ENCODE results near the gene HOXD8. TPM values are rescaled to one million over a fixed set of nuclear protein-coding genes. Genes with fewer than 3 reads are reported as not detected.

The HOXD8 gene
- total RNA-seq, 1 donor: not detected

GRCh38 chr2:176125772-176126054, 3.8 kb upstream of the HOXD8 start:
- no peaks in the 10 kb centered on the region for H3K9me3 ChIP-seq (ENCODE audit: low read depth, low read length)
- peaks cover 92% of the 10 kb centered on the region for H3K27me3 ChIP-seq (ENCODE audit: insufficient read depth, low read length)
- no peak overlapping the region for H3K4me3 ChIP-seq (ENCODE audit: low read length)
- peaks cover 32% of the 10 kb centered on the region for H3K4me1 ChIP-seq (ENCODE audit: insufficient read depth, low read length)

- H3K27me3 ChIP-seq (ENCODE audit: insufficient read depth, low read length): peaks cover 92% of the 10 kb centered on the region
- H3K4me3 ChIP-seq (ENCODE audit: low read length): no peak overlapping the region
- H3K4me1 ChIP-seq (ENCODE audit: insufficient read depth, low read length): peaks cover 28% of the 10 kb centered on the region
- no peaks in the 10 kb centered on the region for H3K9me3 ChIP-seq (ENCODE audit: low read depth, low read length)
These were observed 2.4 kb upstream of the HOXD8 start for GRCh38 chr2:176126929-176127773.

- H3K4me3 ChIP-seq (ENCODE audit: low read length): no peak overlapping the region
- peaks cover 92% of the 10 kb centered on the region for H3K27me3 ChIP-seq (ENCODE audit: insufficient read depth, low read length)
- peaks cover 28% of the 10 kb centered on the region for H3K4me1 ChIP-seq (ENCODE audit: insufficient read depth, low read length)
- no peaks in the 10 kb centered on the region for H3K9me3 ChIP-seq (ENCODE audit: low read depth, low read length)
These were observed 1.8 kb upstream of the HOXD8 start for GRCh38 chr2:176127774-176128072.

GRCh38 chr2:176128172-176128981, 1.1 kb upstream of the HOXD8 start:
- Histone ChIP-seq H3K27me3 (ENCODE audit: insufficient read depth, low read length) (peaks cover 92% of the 10 kb centered on the region), H3K9me3 (ENCODE audit: low read depth, low read length) (no peaks in the 10 kb centered on the region)

GRCh38 chr2:176129813-176130146, 275 bp downstream of the HOXD8 start:
- H3K27me3 ChIP-seq (ENCODE audit: insufficient read depth, low read length): peaks cover 92% of the 10 kb centered on the region
- peaks cover 23% of the 10 kb centered on the region for H3K4me1 ChIP-seq (ENCODE audit: insufficient read depth, low read length)
- H3K9me3 ChIP-seq (ENCODE audit: low read depth, low read length): no peaks in the 10 kb centered on the region
- H3K4me3 ChIP-seq (ENCODE audit: low read length): no peak overlapping the region

More at GRCh38 chr2:176128172-176128981, 1.1 kb upstream of the HOXD8 start:
- Histone ChIP-seq H3K4me3 (ENCODE audit: low read length) (no peak overlapping the region), H3K4me1 (ENCODE audit: insufficient read depth, low read length) (peaks cover 23% of the 10 kb centered on the region)

- Histone ChIP-seq H3K4me1 (ENCODE audit: insufficient read depth, low read length) (peaks cover 23% of the 10 kb centered on the region), H3K4me3 (ENCODE audit: low read length) (no peak overlapping the region)
These were observed 847 bp downstream of the HOXD8 start for GRCh38 chr2:176130147-176130956.

GRCh38 chr2:176130957-176131847, 1.7 kb downstream of the HOXD8 start:
- no peak overlapping the region for H3K4me3 ChIP-seq (ENCODE audit: low read length)
- no peaks in the 10 kb centered on the region for H3K9me3 ChIP-seq (ENCODE audit: low read depth, low read length)
- H3K4me1 ChIP-seq (ENCODE audit: insufficient read depth, low read length): peaks cover 24% of the 10 kb centered on the region
- H3K27me3 ChIP-seq (ENCODE audit: insufficient read depth, low read length): peaks cover 92% of the 10 kb centered on the region

More at GRCh38 chr2:176130147-176130956, 847 bp downstream of the HOXD8 start:
- Histone ChIP-seq H3K27me3 (ENCODE audit: insufficient read depth, low read length) (peaks cover 92% of the 10 kb centered on the region), H3K9me3 (ENCODE audit: low read depth, low read length) (no peaks in the 10 kb centered on the region)

GRCh38 chr2:176131848-176132158, 2.3 kb downstream of the HOXD8 start:
- Histone ChIP-seq H3K4me3 (ENCODE audit: low read length) (no peak overlapping the region), H3K27me3 (ENCODE audit: insufficient read depth, low read length) (peaks cover 92% of the 10 kb centered on the region), H3K4me1 (ENCODE audit: insufficient read depth, low read length) (peaks cover 29% of the 10 kb centered on the region), H3K9me3 (ENCODE audit: low read depth, low read length) (no peaks in the 10 kb centered on the region)

GRCh38 chr2:176132205-176133171, 3.0 kb downstream of the HOXD8 start:
- H3K4me1 ChIP-seq (ENCODE audit: insufficient read depth, low read length): peaks cover 30% of the 10 kb centered on the region
- H3K27me3 ChIP-seq (ENCODE audit: insufficient read depth, low read length): peaks cover 92% of the 10 kb centered on the region
- no peak overlapping the region for H3K4me3 ChIP-seq (ENCODE audit: low read length)
- no peaks in the 10 kb centered on the region for H3K9me3 ChIP-seq (ENCODE audit: low read depth, low read length)

GRCh38 chr2:176133389-176133788, 3.9 kb downstream of the HOXD8 start:
- Histone ChIP-seq H3K9me3 (ENCODE audit: low read depth, low read length) (no peaks in the 10 kb centered on the region), H3K27me3 (ENCODE audit: insufficient read depth, low read length) (peaks cover 92% of the 10 kb centered on the region), H3K4me1 (ENCODE audit: insufficient read depth, low read length) (peaks cover 30% of the 10 kb centered on the region), H3K4me3 (ENCODE audit: low read length) (no peak overlapping the region)

GRCh38 chr2:176134035-176134434, 4.5 kb downstream of the HOXD8 start:
- H3K27me3 ChIP-seq (ENCODE audit: insufficient read depth, low read length): peaks cover 92% of the 10 kb centered on the region
- peaks cover 27% of the 10 kb centered on the region for H3K4me1 ChIP-seq (ENCODE audit: insufficient read depth, low read length)
- no peak overlapping the region for H3K4me3 ChIP-seq (ENCODE audit: low read length)
- no peaks in the 10 kb centered on the region for H3K9me3 ChIP-seq (ENCODE audit: low read depth, low read length)

- Histone ChIP-seq H3K9me3 (ENCODE audit: low read depth, low read length) (no peaks in the 10 kb centered on the region), H3K4me3 (ENCODE audit: low read length) (no peak overlapping the region), H3K4me1 (ENCODE audit: insufficient read depth, low read length) (peaks cover 23% of the 10 kb centered on the region), H3K27me3 (ENCODE audit: insufficient read depth, low read length) (peaks cover 96% of the 10 kb centered on the region)
These were observed 5.5 kb downstream of the HOXD8 start for GRCh38 chr2:176135035-176135440.

- Histone ChIP-seq H3K4me3 (ENCODE audit: low read length) (no peak overlapping the region), H3K27me3 (ENCODE audit: insufficient read depth, low read length) (peaks cover 99% of the 10 kb centered on the region), H3K9me3 (ENCODE audit: low read depth, low read length) (no peaks in the 10 kb centered on the region), H3K4me1 (ENCODE audit: insufficient read depth, low read length) (peaks cover 25% of the 10 kb centered on the region)
These were observed 7.1 kb downstream of the HOXD8 start for GRCh38 chr2:176136374-176137251.

Measured in mononuclear cell (primary cell).